Measurements from ENCODE around the gene CD63.

GRCh38 chr12:55715169-55715764 lies 13.5 kb downstream of the CD63 start:
- TF ChIP-seq, protein P1, sequence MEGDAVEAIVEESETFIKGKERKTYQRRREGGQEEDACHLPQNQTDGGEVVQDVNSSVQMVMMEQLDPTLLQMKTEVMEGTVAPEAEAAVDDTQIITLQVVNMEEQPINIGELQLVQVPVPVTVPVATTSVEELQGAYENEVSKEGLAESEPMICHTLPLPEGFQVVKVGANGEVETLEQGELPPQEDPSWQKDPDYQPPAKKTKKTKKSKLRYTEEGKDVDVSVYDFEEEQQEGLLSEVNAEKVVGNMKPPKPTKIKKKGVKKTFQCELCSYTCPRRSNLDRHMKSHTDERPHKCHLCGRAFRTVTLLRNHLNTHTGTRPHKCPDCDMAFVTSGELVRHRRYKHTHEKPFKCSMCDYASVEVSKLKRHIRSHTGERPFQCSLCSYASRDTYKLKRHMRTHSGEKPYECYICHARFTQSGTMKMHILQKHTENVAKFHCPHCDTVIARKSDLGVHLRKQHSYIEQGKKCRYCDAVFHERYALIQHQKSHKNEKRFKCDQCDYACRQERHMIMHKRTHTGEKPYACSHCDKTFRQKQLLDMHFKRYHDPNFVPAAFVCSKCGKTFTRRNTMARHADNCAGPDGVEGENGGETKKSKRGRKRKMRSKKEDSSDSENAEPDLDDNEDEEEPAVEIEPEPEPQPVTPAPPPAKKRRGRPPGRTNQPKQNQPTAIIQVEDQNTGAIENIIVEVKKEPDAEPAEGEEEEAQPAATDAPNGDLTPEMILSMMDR (IDR thresholded peaks at IDR 0.05), result no peak
- TF ChIP-seq SIN3A (IDR thresholded peaks at IDR 0.05; ENCODE audit: borderline replicate concordance, insufficient read depth, low read depth, low read length), result no peak
